GM23338 (cell line): ENCODE results near the gene PCBP3. TPM values are rescaled to one million over a fixed set of nuclear protein-coding genes. Genes with fewer than 3 reads are reported as not detected.

Experiments
- ATAC-seq: fragments of 200-7000 bp; cut with Tn5 transposase; 3 replicates; pipeline ENCODE4 v1.9.1; 2020
- DNase-seq: peaks from one replicate; pipeline ENCODE4 v3.0.0-alpha.2; 2015; ENCODE audit warnings: low spot score
- H2AFZ ChIP-seq: fragments of 200-600 bp; sonication (generic); 2 replicates; pipeline ENCODE4 v1.8.0; 2016; ENCODE audit warnings: antibody characterized with exemption, mild to moderate bottlenecking, moderate library complexity
- H3F3A ChIP-seq: fragments of 200-600 bp; sonication (generic); replicated peaks from 2 replicates; pipeline ENCODE4 v1.8.0; 2017; ENCODE audit warnings: antibody characterized with exemption, mixed run types, low read depth
- H3K27ac ChIP-seq: fragments of 200-600 bp; sonication (generic); 2 replicates; pipeline ENCODE4 v1.6.1; 2016; ENCODE audit warnings: low read depth
- H3K27me3 ChIP-seq: fragments of 200-600 bp; sonication (generic); 2 replicates; pipeline ENCODE4 v1.8.0; 2016; ENCODE audit warnings: mild to moderate bottlenecking, mixed run types, moderate library complexity; ENCODE audit not compliant: insufficient read depth
- H3K36me3 ChIP-seq: fragments of 200-600 bp; sonication (generic); 2 replicates; pipeline ENCODE4 v1.8.0; 2016; ENCODE audit warnings: mild to moderate bottlenecking; ENCODE audit not compliant: insufficient read depth
- H3K4me1 ChIP-seq: fragments of 200-600 bp; sonication (generic); 2 replicates; pipeline ENCODE4 v1.8.0; 2016; ENCODE audit warnings: mild to moderate bottlenecking, moderate library complexity; ENCODE audit not compliant: insufficient read depth
- H3K4me2 ChIP-seq: fragments of 200-600 bp; sonication (generic); 2 replicates; pipeline ENCODE4 v1.7.1; 2017; ENCODE audit warnings: mixed run types
- H3K4me3 ChIP-seq: fragments of 200-600 bp; sonication (generic); 2 replicates; pipeline ENCODE4 v1.6.1; 2016; ENCODE audit warnings: mixed run types
- H3K79me2 ChIP-seq: fragments of 200-600 bp; sonication (generic); replicated peaks from 2 replicates; pipeline ENCODE4 v1.8.0; 2017; ENCODE audit warnings: mild to moderate bottlenecking; ENCODE audit not compliant: insufficient read depth
- H3K9me2 ChIP-seq: fragments of 200-600 bp; sonication (generic); 2 replicates; pipeline ENCODE4 v1.8.0; 2017; ENCODE audit not compliant: insufficient read depth
- H4K20me1 ChIP-seq: fragments of 200-600 bp; sonication (generic); replicated peaks from 2 replicates; pipeline ENCODE4 v1.8.0; 2017; ENCODE audit warnings: mild to moderate bottlenecking; ENCODE audit not compliant: insufficient read depth
- H3K27ac Mint-ChIP-seq: 2 replicates; pipeline ENCODE4 v1.8.0; 2020; ENCODE audit warnings: inconsistent platforms, mild to moderate bottlenecking, moderate library complexity, mixed read lengths
- H3K27me3 Mint-ChIP-seq: 3 replicates; pipeline ENCODE4 v1.8.0; 2022; ENCODE audit warnings: low read depth, mild to moderate bottlenecking, moderate library complexity, mixed read lengths, inconsistent platforms; ENCODE audit not compliant: insufficient read depth, poor library complexity
- H3K36me3 Mint-ChIP-seq: 3 replicates; pipeline ENCODE4 v1.8.0; 2021; ENCODE audit warnings: low read depth, mild to moderate bottlenecking, inconsistent platforms, moderate library complexity, mixed read lengths
- H3K4me1 Mint-ChIP-seq: 3 replicates; pipeline ENCODE4 v1.8.0; 2020; ENCODE audit warnings: mild to moderate bottlenecking, inconsistent platforms, mixed read lengths
- H3K4me3 Mint-ChIP-seq: 3 replicates; pipeline ENCODE4 v1.8.0; 2021; ENCODE audit warnings: moderate library complexity, mild to moderate bottlenecking, inconsistent platforms, mixed read lengths
- H3K9me3 Mint-ChIP-seq: 3 replicates; pipeline ENCODE4 v1.8.0; 2020; ENCODE audit warnings: moderate library complexity, mild to moderate bottlenecking, inconsistent platforms, mixed read lengths
- CREB1 ChIP-seq: fragments of 250-450 bp; sonication (Bioruptor Pico); IDR thresholded peaks from 2 replicates; pipeline ENCODE4 v1.5.0; 2020; ENCODE audit warnings: low read depth, mild to moderate bottlenecking, moderate library complexity
- EZH2 ChIP-seq: fragments of 200-600 bp; sonication (generic); IDR thresholded peaks from one replicate; pipeline ENCODE4 v1.8.0; 2017; ENCODE audit warnings: antibody characterized with exemption, mild to moderate bottlenecking, low read depth; ENCODE audit not compliant: unreplicated experiment
- EZH2phosphoT487 ChIP-seq: fragments of 200-600 bp; sonication (generic); IDR thresholded peaks from one replicate; pipeline ENCODE4 v1.8.1; 2018; ENCODE audit warnings: antibody characterized with exemption; ENCODE audit not compliant: unreplicated experiment
- JUNB ChIP-seq: IDR thresholded peaks from one replicate; pipeline ENCODE4 v1.6.1; 2016; ENCODE audit warnings: antibody characterized with exemption; ENCODE audit not compliant: unreplicated experiment
- NANOG ChIP-seq: IDR thresholded peaks from 2 replicates; pipeline ENCODE4 v1.6.1; 2016; ENCODE audit warnings: antibody characterized with exemption, borderline replicate concordance
- POLR2AphosphoS5 ChIP-seq: IDR thresholded peaks from 2 replicates; pipeline ENCODE4 v1.6.1; 2016; ENCODE audit warnings: antibody characterized with exemption, low read depth
- STAT1 ChIP-seq: IDR thresholded peaks from one replicate; pipeline ENCODE4 v1.6.1; 2016; ENCODE audit warnings: antibody characterized with exemption; ENCODE audit not compliant: unreplicated experiment
- ZNF114 ChIP-seq: fragments of 250-450 bp; sonication (Bioruptor Pico); IDR thresholded peaks from 2 replicates; pipeline ENCODE4 v1.5.0; 2020; ENCODE audit warnings: mild to moderate bottlenecking, moderate library complexity
- ZNF331 ChIP-seq: fragments of 250-450 bp; sonication (Bioruptor Pico); IDR thresholded peaks from 2 replicates; pipeline ENCODE4 v1.5.0; 2020; ENCODE audit warnings: low read depth, mild to moderate bottlenecking, moderate library complexity
- polyA plus RNA-seq: library from polyadenylated mRNA; unstranded; fragments of >200 nt; fragmentation: Nextera tagmentation; extraction: Ambion mirVana; gene quantifications from 2 replicates; pipeline ENCODE4 v1.2.1, GENCODE V29; 2016
- total RNA-seq: library from RNA; depleted of rRNA; stranded (reverse); fragments of >200 nt; shearing (Covaris generic); gene quantifications from 2 replicates; pipeline ENCODE4 v1.2.3, GENCODE V29; 2014
- TF ChIP-seq, protein P1 (sequence below): fragments of 250-450 bp; sonication (Bioruptor Pico); IDR thresholded peaks from 2 replicates; pipeline ENCODE4 v1.5.0; 2020; ENCODE audit warnings: mild to moderate bottlenecking, moderate library complexity
- TF ChIP-seq, protein P2 (sequence below): IDR thresholded peaks from one replicate; pipeline ENCODE4 v1.6.1; 2018; ENCODE audit warnings: antibody characterized with exemption; ENCODE audit not compliant: unreplicated experiment
- TF ChIP-seq, protein P3 (sequence below), 2 experiments: fragments of 200-600 bp in 1 of 2; sonication (generic) in 1 of 2; conservative IDR thresholded peaks; 2 replicates each; pipeline versions ENCODE4 v1.5.1 to v1.6.1; 2016 to 2017; ENCODE audit warnings: antibody characterized with exemption in 2 of 2, low read depth in 2 of 2, mild to moderate bottlenecking in 2 of 2, moderate library complexity in 1 of 2
- TF ChIP-seq, protein P4 (sequence below): IDR thresholded peaks from 2 replicates; pipeline ENCODE4 v1.6.1; 2016; ENCODE audit warnings: antibody characterized with exemption

The PCBP3 gene
- total and polyA plus RNA-seq, 2 experiments from 2014 or later = 7.1 to 9.1 TPM

DNA sequence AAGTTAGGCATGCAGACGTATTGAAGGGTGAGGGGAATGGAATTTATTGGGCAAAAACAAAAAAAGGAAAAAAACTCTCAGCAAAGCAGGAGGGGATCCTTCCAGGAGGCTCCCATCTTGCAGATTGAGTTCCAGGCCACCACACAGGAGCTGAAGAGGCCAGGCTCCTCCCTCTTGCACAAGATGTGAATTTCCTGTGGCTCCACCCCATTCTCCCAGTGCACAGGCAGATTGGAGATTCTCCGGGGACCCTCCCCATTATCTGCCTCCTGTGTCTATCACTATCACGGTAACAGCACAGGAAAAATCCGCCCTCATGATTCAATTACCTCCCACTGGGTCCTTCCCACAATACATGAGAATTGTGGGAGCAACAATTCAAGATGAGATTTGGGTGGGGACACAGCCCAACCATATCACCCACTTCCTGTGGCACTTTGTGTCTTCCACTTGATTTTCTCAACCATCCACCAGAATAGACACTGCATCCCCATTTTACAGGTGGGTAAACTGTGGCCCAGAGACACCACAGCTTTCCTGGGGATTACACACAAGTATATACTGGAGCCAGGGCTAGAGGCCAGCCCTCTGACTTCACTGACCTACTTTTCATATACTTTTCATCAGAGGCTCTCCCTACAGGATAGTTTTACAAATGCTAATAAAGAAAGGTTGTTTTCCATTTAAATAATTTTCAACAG lies 319.2 kb downstream of the PCBP3 start:
- DNase-seq (no peak), ATAC-seq (no peak)
- Mint-ChIP-seq H3K27me3 (peaks cover 10% of the 10 kb centered on the region), H3K4me1 (no peaks in the 10 kb centered on the region), H3K27ac (no peak overlapping the region), H3K9me3 (peaks cover 87% of the 10 kb centered on the region), H3K36me3 (peaks cover 51% of the 10 kb centered on the region), H3K4me3 (no peak overlapping the region)
- no peak overlapping the region for H2AFZ ChIP-seq
- 0 out of 2 replicates have a peak, but pooled peaks cover 5% of the 10 kb centered on the region for H3K9me2 ChIP-seq
- H3K4me3 ChIP-seq = no peak overlapping the region
- H4K20me1 ChIP-seq = no peaks in the 10 kb centered on the region
- H3K36me3 ChIP-seq = peaks cover 4% of the 10 kb centered on the region; the same call in 1 of the 2 replicates
- no peak overlapping the region for H3K27ac ChIP-seq
- no peaks in the 10 kb centered on the region for H3K27me3 ChIP-seq
- TF ChIP-seq JUNB (no peak), NANOG (no peak), EZH2 (no peak), STAT1 (no peak), ZNF331 (CRISPR knock-in tag) (no peak), ZNF114 (CRISPR knock-in tag) (no peak), EZH2phosphoT487 (no peak), POLR2AphosphoS5 (no peak), CREB1 (CRISPR knock-in tag) (no peak)
- TF ChIP-seq, protein P1, sequence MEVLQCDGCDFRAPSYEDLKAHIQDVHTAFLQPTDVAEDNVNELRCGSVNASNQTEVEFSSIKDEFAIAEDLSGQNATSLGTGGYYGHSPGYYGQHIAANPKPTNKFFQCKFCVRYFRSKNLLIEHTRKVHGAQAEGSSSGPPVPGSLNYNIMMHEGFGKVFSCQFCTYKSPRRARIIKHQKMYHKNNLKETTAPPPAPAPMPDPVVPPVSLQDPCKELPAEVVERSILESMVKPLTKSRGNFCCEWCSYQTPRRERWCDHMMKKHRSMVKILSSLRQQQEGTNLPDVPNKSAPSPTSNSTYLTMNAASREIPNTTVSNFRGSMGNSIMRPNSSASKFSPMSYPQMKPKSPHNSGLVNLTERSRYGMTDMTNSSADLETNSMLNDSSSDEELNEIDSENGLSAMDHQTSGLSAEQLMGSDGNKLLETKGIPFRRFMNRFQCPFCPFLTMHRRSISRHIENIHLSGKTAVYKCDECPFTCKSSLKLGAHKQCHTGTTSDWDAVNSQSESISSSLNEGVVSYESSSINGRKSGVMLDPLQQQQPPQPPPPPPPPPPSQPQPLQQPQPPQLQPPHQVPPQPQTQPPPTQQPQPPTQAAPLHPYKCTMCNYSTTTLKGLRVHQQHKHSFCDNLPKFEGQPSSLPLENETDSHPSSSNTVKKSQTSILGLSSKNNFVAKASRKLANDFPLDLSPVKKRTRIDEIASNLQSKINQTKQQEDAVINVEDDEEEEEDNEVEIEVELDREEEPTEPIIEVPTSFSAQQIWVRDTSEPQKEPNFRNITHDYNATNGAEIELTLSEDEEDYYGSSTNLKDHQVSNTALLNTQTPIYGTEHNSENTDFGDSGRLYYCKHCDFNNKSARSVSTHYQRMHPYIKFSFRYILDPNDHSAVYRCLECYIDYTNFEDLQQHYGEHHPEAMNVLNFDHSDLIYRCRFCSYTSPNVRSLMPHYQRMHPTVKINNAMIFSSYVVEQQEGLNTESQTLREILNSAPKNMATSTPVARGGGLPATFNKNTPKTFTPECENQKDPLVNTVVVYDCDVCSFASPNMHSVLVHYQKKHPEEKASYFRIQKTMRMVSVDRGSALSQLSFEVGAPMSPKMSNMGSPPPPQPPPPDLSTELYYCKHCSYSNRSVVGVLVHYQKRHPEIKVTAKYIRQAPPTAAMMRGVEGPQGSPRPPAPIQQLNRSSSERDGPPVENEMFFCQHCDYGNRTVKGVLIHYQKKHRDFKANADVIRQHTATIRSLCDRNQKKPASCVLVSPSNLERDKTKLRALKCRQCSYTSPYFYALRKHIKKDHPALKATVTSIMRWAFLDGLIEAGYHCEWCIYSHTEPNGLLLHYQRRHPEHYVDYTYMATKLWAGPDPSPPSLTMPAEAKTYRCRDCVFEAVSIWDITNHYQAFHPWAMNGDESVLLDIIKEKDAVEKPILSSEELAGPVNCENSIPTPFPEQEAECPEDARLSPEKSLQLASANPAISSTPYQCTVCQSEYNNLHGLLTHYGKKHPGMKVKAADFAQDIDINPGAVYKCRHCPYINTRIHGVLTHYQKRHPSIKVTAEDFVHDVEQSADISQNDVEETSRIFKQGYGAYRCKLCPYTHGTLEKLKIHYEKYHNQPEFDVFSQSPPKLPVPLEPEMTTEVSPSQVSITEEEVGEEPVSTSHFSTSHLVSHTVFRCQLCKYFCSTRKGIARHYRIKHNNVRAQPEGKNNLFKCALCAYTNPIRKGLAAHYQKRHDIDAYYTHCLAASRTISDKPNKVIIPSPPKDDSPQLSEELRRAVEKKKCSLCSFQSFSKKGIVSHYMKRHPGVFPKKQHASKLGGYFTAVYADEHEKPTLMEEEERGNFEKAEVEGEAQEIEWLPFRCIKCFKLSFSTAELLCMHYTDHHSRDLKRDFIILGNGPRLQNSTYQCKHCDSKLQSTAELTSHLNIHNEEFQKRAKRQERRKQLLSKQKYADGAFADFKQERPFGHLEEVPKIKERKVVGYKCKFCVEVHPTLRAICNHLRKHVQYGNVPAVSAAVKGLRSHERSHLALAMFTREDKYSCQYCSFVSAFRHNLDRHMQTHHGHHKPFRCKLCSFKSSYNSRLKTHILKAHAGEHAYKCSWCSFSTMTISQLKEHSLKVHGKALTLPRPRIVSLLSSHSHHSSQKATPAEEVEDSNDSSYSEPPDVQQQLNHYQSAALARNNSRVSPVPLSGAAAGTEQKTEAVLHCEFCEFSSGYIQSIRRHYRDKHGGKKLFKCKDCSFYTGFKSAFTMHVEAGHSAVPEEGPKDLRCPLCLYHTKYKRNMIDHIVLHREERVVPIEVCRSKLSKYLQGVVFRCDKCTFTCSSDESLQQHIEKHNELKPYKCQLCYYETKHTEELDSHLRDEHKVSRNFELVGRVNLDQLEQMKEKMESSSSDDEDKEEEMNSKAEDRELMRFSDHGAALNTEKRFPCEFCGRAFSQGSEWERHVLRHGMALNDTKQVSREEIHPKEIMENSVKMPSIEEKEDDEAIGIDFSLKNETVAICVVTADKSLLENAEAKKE (CRISPR knock-in tag) = no peak
- TF ChIP-seq, protein P2, sequence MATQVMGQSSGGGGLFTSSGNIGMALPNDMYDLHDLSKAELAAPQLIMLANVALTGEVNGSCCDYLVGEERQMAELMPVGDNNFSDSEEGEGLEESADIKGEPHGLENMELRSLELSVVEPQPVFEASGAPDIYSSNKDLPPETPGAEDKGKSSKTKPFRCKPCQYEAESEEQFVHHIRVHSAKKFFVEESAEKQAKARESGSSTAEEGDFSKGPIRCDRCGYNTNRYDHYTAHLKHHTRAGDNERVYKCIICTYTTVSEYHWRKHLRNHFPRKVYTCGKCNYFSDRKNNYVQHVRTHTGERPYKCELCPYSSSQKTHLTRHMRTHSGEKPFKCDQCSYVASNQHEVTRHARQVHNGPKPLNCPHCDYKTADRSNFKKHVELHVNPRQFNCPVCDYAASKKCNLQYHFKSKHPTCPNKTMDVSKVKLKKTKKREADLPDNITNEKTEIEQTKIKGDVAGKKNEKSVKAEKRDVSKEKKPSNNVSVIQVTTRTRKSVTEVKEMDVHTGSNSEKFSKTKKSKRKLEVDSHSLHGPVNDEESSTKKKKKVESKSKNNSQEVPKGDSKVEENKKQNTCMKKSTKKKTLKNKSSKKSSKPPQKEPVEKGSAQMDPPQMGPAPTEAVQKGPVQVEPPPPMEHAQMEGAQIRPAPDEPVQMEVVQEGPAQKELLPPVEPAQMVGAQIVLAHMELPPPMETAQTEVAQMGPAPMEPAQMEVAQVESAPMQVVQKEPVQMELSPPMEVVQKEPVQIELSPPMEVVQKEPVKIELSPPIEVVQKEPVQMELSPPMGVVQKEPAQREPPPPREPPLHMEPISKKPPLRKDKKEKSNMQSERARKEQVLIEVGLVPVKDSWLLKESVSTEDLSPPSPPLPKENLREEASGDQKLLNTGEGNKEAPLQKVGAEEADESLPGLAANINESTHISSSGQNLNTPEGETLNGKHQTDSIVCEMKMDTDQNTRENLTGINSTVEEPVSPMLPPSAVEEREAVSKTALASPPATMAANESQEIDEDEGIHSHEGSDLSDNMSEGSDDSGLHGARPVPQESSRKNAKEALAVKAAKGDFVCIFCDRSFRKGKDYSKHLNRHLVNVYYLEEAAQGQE = no peak
- TF ChIP-seq, protein P3, sequence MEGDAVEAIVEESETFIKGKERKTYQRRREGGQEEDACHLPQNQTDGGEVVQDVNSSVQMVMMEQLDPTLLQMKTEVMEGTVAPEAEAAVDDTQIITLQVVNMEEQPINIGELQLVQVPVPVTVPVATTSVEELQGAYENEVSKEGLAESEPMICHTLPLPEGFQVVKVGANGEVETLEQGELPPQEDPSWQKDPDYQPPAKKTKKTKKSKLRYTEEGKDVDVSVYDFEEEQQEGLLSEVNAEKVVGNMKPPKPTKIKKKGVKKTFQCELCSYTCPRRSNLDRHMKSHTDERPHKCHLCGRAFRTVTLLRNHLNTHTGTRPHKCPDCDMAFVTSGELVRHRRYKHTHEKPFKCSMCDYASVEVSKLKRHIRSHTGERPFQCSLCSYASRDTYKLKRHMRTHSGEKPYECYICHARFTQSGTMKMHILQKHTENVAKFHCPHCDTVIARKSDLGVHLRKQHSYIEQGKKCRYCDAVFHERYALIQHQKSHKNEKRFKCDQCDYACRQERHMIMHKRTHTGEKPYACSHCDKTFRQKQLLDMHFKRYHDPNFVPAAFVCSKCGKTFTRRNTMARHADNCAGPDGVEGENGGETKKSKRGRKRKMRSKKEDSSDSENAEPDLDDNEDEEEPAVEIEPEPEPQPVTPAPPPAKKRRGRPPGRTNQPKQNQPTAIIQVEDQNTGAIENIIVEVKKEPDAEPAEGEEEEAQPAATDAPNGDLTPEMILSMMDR (conservative IDR thresholded peaks at IDR 0.05; ENCODE audit: low read depth in 2 of 2) = no peak
- TF ChIP-seq, protein P4, sequence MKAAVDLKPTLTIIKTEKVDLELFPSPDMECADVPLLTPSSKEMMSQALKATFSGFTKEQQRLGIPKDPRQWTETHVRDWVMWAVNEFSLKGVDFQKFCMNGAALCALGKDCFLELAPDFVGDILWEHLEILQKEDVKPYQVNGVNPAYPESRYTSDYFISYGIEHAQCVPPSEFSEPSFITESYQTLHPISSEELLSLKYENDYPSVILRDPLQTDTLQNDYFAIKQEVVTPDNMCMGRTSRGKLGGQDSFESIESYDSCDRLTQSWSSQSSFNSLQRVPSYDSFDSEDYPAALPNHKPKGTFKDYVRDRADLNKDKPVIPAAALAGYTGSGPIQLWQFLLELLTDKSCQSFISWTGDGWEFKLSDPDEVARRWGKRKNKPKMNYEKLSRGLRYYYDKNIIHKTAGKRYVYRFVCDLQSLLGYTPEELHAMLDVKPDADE = no peak
- no peaks in the 10 kb centered on the region for H3F3A ChIP-seq
- no peaks in the 10 kb centered on the region for H3K4me1 ChIP-seq
- H3K79me2 ChIP-seq = no peaks in the 10 kb centered on the region
- H3K4me2 ChIP-seq = no peak overlapping the region
